ENCODE measurements around the gene MRPL40.

MRPL40 gene

GRCh38 chr22:19463491-19464469 lies 31.4 kb downstream of the MRPL40 start:
- no peak for DNase-seq (ENCODE audit: low spot score)

- no peak for DNase-seq (ENCODE audit: low spot score)
Measured at GRCh38 chr22:19464546-19464945, 32.2 kb downstream of the MRPL40 start.

GRCh38 chr22:19464975-19465374 lies 32.6 kb downstream of the MRPL40 start:
- DNase-seq (ENCODE audit: low spot score), result no peak

- DNase-seq (ENCODE audit: low spot score), result no peak
Measured at GRCh38 chr22:19466126-19466716, 33.9 kb downstream of the MRPL40 start.

GRCh38 chr22:19466848-19467752 lies 34.8 kb downstream of the MRPL40 start:
- DNase-seq (ENCODE audit: low spot score), result no peak

GRCh38 chr22:19467912-19468311 lies 35.6 kb downstream of the MRPL40 start:
- no peak for DNase-seq (ENCODE audit: low spot score)

- no peak for DNase-seq (ENCODE audit: low spot score)
Measured at GRCh38 chr22:19469421-19469820, 37.1 kb downstream of the MRPL40 start.

GRCh38 chr22:19470010-19470409 lies 37.7 kb downstream of the MRPL40 start:
- DNase-seq (ENCODE audit: low spot score), result no peak

GRCh38 chr22:19471572-19471971 lies 39.2 kb downstream of the MRPL40 start:
- no peak for DNase-seq (ENCODE audit: low spot score)

GRCh38 chr22:19472233-19472632 lies 39.9 kb downstream of the MRPL40 start:
- no peak for DNase-seq (ENCODE audit: low spot score)

- DNase-seq (ENCODE audit: low spot score), result no peak
Measured at GRCh38 chr22:19473578-19473977, 41.2 kb downstream of the MRPL40 start.

GRCh38 chr22:19476023-19476422 lies 43.7 kb downstream of the MRPL40 start:
- DNase-seq (ENCODE audit: low spot score), result no peak

- no peak for DNase-seq (ENCODE audit: low spot score)
Measured at GRCh38 chr22:19477321-19478044, 45.1 kb downstream of the MRPL40 start.

- no peak for DNase-seq (ENCODE audit: low spot score)
Measured at GRCh38 chr22:19478045-19478900, 45.9 kb downstream of the MRPL40 start.

- peak; percentile 92 for DNase-seq (ENCODE audit: low spot score)
Measured at GRCh38 chr22:19478901-19479354, 46.6 kb downstream of the MRPL40 start, which contains the start of gene UFD1. Gene UFD1, minus strand, starts transcription at chr22:19479193. Its CDS starts 108 bp downstream, at chr22:19479085.

- DNase-seq (ENCODE audit: low spot score), result peak; percentile 96
Measured at GRCh38 chr22:19479355-19480172, 47.2 kb downstream of the MRPL40 start, which contains the start of gene CDC45. Gene CDC45, plus strand, starts transcription at chr22:19479920. Its CDS starts 49 bp downstream, at chr22:19479969.

GRCh38 chr22:19480173-19480568 lies 47.8 kb downstream of the MRPL40 start:
- no peak for DNase-seq (ENCODE audit: low spot score)

- DNase-seq (ENCODE audit: low spot score), result no peak
Measured at GRCh38 chr22:19480789-19481188, 48.4 kb downstream of the MRPL40 start.

- no peak for DNase-seq (ENCODE audit: low spot score)
Measured at GRCh38 chr22:19482297-19482696, 50.0 kb downstream of the MRPL40 start.
